ENCODE measurements around the gene PPIF. TPM values are rescaled to one million over a fixed set of nuclear protein-coding genes. Genes with fewer than 3 reads are reported as not detected.
A peak's percentile ranks its signal among the peaks of the same experiment; 100 is the strongest.

The PPIF gene
- total and polyA plus RNA-seq, 2 of the 13 experiments (the other 11 are each of a cell fraction or from before 2014, with no cell fraction given) = 147 to 157 TPM

DNA sequence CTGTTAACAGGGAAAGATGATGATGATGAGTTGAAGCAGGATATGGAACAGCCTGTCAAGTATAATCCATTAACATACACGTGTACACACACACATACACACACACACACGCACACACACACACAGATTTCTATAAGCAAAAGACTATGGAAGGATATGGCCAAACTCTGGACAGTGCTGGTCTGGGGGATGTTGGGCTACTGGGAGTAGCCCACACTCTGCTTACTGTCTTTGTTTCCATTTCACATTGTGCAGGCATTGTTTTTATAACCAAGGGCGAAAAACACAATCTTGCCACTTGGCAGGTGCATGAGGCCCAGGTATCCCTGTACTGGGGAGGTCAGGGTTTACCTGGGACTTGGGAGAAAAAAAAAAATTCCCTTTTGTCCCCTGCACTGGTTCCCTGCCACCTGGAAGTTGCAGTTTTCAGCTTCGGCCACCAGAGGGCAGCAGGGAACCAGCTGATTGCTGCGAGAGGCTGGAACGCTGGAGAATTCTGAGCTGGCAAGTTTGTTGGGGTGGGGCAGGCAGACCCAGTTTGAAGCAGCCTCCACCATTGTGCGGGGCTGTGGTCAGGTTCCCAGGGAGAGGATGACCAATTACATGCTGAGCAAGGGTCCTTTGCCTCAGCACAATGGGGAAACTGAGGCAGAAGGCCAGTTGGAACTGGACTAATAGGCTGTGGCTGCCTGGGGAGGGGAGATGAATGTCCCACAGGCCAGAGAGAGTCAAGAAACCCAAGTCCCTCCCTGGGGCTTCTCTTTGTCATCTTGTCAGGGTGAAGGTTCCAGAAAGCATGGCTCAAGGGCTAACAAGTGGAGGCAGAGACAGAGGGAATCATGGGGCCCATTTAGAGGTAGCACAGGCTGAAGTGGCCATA, 27.3 kb downstream of the PPIF start (continued):
- TF ChIP-seq, protein P1, sequence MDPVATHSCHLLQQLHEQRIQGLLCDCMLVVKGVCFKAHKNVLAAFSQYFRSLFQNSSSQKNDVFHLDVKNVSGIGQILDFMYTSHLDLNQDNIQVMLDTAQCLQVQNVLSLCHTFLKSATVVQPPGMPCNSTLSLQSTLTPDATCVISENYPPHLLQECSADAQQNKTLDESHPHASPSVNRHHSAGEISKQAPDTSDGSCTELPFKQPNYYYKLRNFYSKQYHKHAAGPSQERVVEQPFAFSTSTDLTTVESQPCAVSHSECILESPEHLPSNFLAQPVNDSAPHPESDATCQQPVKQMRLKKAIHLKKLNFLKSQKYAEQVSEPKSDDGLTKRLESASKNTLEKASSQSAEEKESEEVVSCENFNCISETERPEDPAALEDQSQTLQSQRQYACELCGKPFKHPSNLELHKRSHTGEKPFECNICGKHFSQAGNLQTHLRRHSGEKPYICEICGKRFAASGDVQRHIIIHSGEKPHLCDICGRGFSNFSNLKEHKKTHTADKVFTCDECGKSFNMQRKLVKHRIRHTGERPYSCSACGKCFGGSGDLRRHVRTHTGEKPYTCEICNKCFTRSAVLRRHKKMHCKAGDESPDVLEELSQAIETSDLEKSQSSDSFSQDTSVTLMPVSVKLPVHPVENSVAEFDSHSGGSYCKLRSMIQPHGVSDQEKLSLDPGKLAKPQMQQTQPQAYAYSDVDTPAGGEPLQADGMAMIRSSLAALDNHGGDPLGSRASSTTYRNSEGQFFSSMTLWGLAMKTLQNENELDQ (CRISPR knock-in tag; IDR thresholded peaks at IDR 0.05; ENCODE audit: borderline replicate concordance) = no peak
- TF ChIP-seq MXD4 (CRISPR knock-in tag; IDR thresholded peaks at IDR 0.05) (no peak), TP53 (CRISPR knock-in tag; conservative IDR thresholded peaks at IDR 0.05) (no peak), NFYB (CRISPR knock-in tag; IDR thresholded peaks at IDR 0.05) (no peak), AGO2 (optimal IDR thresholded peaks at IDR 0.05; ENCODE audit: low read depth, low read length) (no peak), ZFP62 (CRISPR knock-in tag; IDR thresholded peaks at IDR 0.05) (no peak), ZNF138 (CRISPR knock-in tag; IDR thresholded peaks at IDR 0.05; ENCODE audit: low read depth) (no peak), MIER2 (CRISPR knock-in tag; IDR thresholded peaks at IDR 0.05) (no peak), NCOA5 (CRISPR knock-in tag; IDR thresholded peaks at IDR 0.05) (no peak), SALL1 (CRISPR knock-in tag; IDR thresholded peaks at IDR 0.05) (peak; percentile 53), PAF1 (CRISPR knock-in tag; IDR thresholded peaks at IDR 0.05) (no peak), CC2D1A (CRISPR knock-in tag; IDR thresholded peaks at IDR 0.05) (no peak), ETV6 (CRISPR knock-in tag; conservative IDR thresholded peaks at IDR 0.05) (no peak), ZFAT (CRISPR knock-in tag; conservative IDR thresholded peaks at IDR 0.05) (no peak)
- TF ChIP-seq, protein P2, sequence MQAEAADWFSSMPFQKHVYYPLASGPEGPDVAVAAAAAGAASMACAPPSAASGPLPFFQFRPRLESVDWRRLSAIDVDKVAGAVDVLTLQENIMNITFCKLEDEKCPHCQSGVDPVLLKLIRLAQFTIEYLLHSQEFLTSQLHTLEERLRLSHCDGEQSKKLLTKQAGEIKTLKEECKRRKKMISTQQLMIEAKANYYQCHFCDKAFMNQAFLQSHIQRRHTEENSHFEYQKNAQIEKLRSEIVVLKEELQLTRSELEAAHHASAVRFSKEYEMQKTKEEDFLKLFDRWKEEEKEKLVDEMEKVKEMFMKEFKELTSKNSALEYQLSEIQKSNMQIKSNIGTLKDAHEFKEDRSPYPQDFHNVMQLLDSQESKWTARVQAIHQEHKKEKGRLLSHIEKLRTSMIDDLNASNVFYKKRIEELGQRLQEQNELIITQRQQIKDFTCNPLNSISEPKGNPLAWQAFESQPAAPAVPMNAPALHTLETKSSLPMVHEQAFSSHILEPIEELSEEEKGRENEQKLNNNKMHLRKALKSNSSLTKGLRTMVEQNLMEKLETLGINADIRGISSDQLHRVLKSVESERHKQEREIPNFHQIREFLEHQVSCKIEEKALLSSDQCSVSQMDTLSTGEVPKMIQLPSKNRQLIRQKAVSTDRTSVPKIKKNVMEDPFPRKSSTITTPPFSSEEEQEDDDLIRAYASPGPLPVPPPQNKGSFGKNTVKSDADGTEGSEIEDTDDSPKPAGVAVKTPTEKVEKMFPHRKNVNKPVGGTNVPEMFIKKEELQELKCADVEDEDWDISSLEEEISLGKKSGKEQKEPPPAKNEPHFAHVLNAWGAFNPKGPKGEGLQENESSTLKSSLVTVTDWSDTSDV (CRISPR knock-in tag; IDR thresholded peaks at IDR 0.05) = no peak
- TF ChIP-seq, protein P3, sequence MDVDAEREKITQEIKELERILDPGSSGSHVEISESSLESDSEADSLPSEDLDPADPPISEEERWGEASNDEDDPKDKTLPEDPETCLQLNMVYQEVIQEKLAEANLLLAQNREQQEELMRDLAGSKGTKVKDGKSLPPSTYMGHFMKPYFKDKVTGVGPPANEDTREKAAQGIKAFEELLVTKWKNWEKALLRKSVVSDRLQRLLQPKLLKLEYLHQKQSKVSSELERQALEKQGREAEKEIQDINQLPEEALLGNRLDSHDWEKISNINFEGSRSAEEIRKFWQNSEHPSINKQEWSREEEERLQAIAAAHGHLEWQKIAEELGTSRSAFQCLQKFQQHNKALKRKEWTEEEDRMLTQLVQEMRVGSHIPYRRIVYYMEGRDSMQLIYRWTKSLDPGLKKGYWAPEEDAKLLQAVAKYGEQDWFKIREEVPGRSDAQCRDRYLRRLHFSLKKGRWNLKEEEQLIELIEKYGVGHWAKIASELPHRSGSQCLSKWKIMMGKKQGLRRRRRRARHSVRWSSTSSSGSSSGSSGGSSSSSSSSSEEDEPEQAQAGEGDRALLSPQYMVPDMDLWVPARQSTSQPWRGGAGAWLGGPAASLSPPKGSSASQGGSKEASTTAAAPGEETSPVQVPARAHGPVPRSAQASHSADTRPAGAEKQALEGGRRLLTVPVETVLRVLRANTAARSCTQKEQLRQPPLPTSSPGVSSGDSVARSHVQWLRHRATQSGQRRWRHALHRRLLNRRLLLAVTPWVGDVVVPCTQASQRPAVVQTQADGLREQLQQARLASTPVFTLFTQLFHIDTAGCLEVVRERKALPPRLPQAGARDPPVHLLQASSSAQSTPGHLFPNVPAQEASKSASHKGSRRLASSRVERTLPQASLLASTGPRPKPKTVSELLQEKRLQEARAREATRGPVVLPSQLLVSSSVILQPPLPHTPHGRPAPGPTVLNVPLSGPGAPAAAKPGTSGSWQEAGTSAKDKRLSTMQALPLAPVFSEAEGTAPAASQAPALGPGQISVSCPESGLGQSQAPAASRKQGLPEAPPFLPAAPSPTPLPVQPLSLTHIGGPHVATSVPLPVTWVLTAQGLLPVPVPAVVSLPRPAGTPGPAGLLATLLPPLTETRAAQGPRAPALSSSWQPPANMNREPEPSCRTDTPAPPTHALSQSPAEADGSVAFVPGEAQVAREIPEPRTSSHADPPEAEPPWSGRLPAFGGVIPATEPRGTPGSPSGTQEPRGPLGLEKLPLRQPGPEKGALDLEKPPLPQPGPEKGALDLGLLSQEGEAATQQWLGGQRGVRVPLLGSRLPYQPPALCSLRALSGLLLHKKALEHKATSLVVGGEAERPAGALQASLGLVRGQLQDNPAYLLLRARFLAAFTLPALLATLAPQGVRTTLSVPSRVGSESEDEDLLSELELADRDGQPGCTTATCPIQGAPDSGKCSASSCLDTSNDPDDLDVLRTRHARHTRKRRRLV (CRISPR knock-in tag; IDR thresholded peaks at IDR 0.05) = no peak
- TF ChIP-seq, protein P4, sequence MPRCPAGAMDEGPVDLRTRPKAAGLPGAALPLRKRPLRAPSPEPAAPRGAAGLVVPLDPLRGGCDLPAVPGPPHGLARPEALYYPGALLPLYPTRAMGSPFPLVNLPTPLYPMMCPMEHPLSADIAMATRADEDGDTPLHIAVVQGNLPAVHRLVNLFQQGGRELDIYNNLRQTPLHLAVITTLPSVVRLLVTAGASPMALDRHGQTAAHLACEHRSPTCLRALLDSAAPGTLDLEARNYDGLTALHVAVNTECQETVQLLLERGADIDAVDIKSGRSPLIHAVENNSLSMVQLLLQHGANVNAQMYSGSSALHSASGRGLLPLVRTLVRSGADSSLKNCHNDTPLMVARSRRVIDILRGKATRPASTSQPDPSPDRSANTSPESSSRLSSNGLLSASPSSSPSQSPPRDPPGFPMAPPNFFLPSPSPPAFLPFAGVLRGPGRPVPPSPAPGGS (CRISPR knock-in tag; IDR thresholded peaks at IDR 0.05) = no peak

All from HepG2 (cell line).